Measurements from ENCODE around the gene EHMT1. TPM values are rescaled to one million over a fixed set of nuclear protein-coding genes. Genes with fewer than 3 reads are reported as not detected.
"Not testable (repeated sequence)": the region's sequence is repeated elsewhere in the genome, so short reads cannot be mapped to it uniquely, and the experiment has no call there.

The EHMT1 gene
- total RNA-seq, 1 donor = 43.6 TPM

- no peak overlapping the region for H3K4me3 ChIP-seq (ENCODE audit: low read depth, low read length)
- DNase-seq (ENCODE audit: low read depth) = no peak
- TF ChIP-seq CTCF (IDR thresholded peaks at IDR 0.05; ENCODE audit: insufficient read depth, low read depth, low read length) = no peak
Observed at GRCh38 chr9:137776306-137776995, 157.6 kb downstream of the EHMT1 start.

GRCh38 chr9:137777761-137778160 is 159.0 kb downstream of the EHMT1 start:
- no peak for DNase-seq (ENCODE audit: low read depth)
- no peak overlapping the region for H3K4me3 ChIP-seq (ENCODE audit: low read depth, low read length)
- no peak for TF ChIP-seq CTCF (IDR thresholded peaks at IDR 0.05; ENCODE audit: insufficient read depth, low read depth, low read length)

- no peak for DNase-seq (ENCODE audit: low read depth)
- TF ChIP-seq CTCF (IDR thresholded peaks at IDR 0.05; ENCODE audit: insufficient read depth, low read depth, low read length) = no peak
Observed at GRCh38 chr9:137778336-137778735, 159.5 kb downstream of the EHMT1 start.

GRCh38 chr9:137778914-137779313 is 160.1 kb downstream of the EHMT1 start:
- no peak for TF ChIP-seq CTCF (IDR thresholded peaks at IDR 0.05; ENCODE audit: insufficient read depth, low read depth, low read length)
- DNase-seq (ENCODE audit: low read depth) = no peak
- no peak overlapping the region for H3K4me3 ChIP-seq (ENCODE audit: low read depth, low read length)

More at GRCh38 chr9:137778336-137778735, 159.5 kb downstream of the EHMT1 start:
- H3K4me3 ChIP-seq (ENCODE audit: low read depth, low read length) = no peak overlapping the region

- not testable (repeated sequence) for DNase-seq (ENCODE audit: low read depth); H3K4me3 ChIP-seq (ENCODE audit: low read depth, low read length)
Observed at GRCh38 chr9:137780031-137780430, 161.2 kb downstream of the EHMT1 start.

GRCh38 chr9:137781906-137782585 is 163.2 kb downstream of the EHMT1 start:
- no peak for TF ChIP-seq CTCF (IDR thresholded peaks at IDR 0.05; ENCODE audit: insufficient read depth, low read depth, low read length)
- DNase-seq (ENCODE audit: low read depth) = no peak
- no peak overlapping the region for H3K4me3 ChIP-seq (ENCODE audit: low read depth, low read length)

- no peak for TF ChIP-seq CTCF (IDR thresholded peaks at IDR 0.05; ENCODE audit: insufficient read depth, low read depth, low read length)
- no peak for DNase-seq (ENCODE audit: low read depth)
- no peak overlapping the region for H3K4me3 ChIP-seq (ENCODE audit: low read depth, low read length)
Observed at GRCh38 chr9:137783521-137783920, 164.7 kb downstream of the EHMT1 start.
